ENCODE data around the gene CYLD. TPM values are rescaled to one million over a fixed set of nuclear protein-coding genes. Genes with fewer than 3 reads are reported as not detected.
A peak's percentile ranks its signal among the peaks of the same experiment; 100 is the strongest.

The CYLD gene
- total and polyA plus RNA-seq, 10 of the 15 experiments (the other 5 are each of a cell fraction or from before 2014, with no cell fraction given) = 19.2 to 106 (median 46.1) TPM

GRCh38 chr16:50745940-50746339 is 4.1 kb downstream of the CYLD start:
- Histone ChIP-seq H3K36me3 (ENCODE audit: control insufficient read depth in 2 of 2, insufficient read depth in 2 of 2, low read length in 1 of 2) (peaks cover 0 to 5% of the 10 kb centered on the region in 2 experiments; a peak in 1 of 4 replicates), H3K27me3 (replicated peaks in 1 of 2; ENCODE audit: control insufficient read depth in 2 of 2, insufficient read depth in 2 of 2, low read length in 1 of 2) (no peaks in the 10 kb centered on the region), H2AFZ (ENCODE audit: control insufficient read depth, low read depth, low read length) (no peak overlapping the region), H4K20me1 (ENCODE audit: control insufficient read depth, insufficient read depth) (no peaks in the 10 kb centered on the region), H3K4me1 (ENCODE audit: control insufficient read depth, insufficient read depth, low read length) (peaks cover 24% of the 10 kb centered on the region), H3K4me2 (ENCODE audit: control insufficient read depth, insufficient read depth) (peak overlapping the region; percentile 79), H3K9me3 (replicated peaks; ENCODE audit: control insufficient read depth, insufficient read depth, low read length) (no peaks in the 10 kb centered on the region), H3K9ac (ENCODE audit: control insufficient read depth, insufficient read depth, low read length) (peak overlapping the region; percentile 30), H3K27ac (ENCODE audit: control insufficient read depth, insufficient read depth) (peak overlapping the region; percentile 75; the same call in 1 of the 2 replicates), H3K4me3 (peak overlapping the region; percentile 39; the same call in 1 of the 2 replicates), H3K79me2 (ENCODE audit: control insufficient read depth, insufficient read depth, low read length) (peaks cover 78% of the 10 kb centered on the region)
- no TSS peak for BruUV-seq (replicated peaks)
- intact Hi-C loops (cut with micrococcal nuclease; ENCODE audit: unreplicated experiment) (loop anchor here (2.0 to 10.0 kb wide), 5 partner anchors 61 to 591 kb away; partner anchors contain the start of genes BRD7, NKD1 and TENT4B), in situ Hi-C loops (cut with MboI) (no loop called here)
- CTCF ChIA-PET = interaction anchor here (0.9 to 15.3 kb wide), 25 partner anchors 9 to 721 kb away, joined by 3 to 636 read pairs (median 6); partner anchors contain the start of genes CNEP1R1 and SNX20
- WGBS (ENCODE audit: insufficient coverage, insufficient replicate concordance, low lambda C conversion rate, missing lambda C conversion rate) = 72% methylated on average over 4 of the region's 4 CpGs
- DNase-seq (ENCODE audit: low read depth, low spot score) = no peak
- POLR2A ChIA-PET = interaction anchor here (1.0 to 7.2 kb wide), 9 partner anchors 10 to 79 kb away, joined by 3 to 104 read pairs (median 17); partner anchors contain the start of genes NOD2 and SNX20
- no peak for FAIRE-seq
- no peak for ATAC-seq
- SMC1A ChIA-PET (ENCODE audit: uncharacterized antibody, unreplicated experiment) = interaction anchor here (0.7 to 19.1 kb wide), 22 partner anchors 8 to 679 kb away, joined by 3 to 600 read pairs (median 4); partner anchors contain the start of genes NOD2 and SNX20
- RAD21 ChIA-PET (ENCODE audit: unreplicated experiment) = interaction anchor here (0.6 to 13.0 kb wide), 20 partner anchors 9 to 788 kb away, joined by 3 to 578 read pairs (median 4); partner anchors contain the start of genes CNEP1R1, NOD2 and SNX20
- TF ChIP-seq SRF (IDR thresholded peaks at IDR 0.05; ENCODE audit: low read depth in 2 of 2, low read length in 2 of 2) (no peak), NFXL1 (IDR thresholded peaks at IDR 0.05; ENCODE audit: borderline replicate concordance) (no peak), CHD4 (IDR thresholded peaks at IDR 0.05) (no peak), BRCA1 (IDR thresholded peaks at IDR 0.05; ENCODE audit: low read depth, low read length) (no peak), EGR1 (IDR thresholded peaks at IDR 0.05; ENCODE audit: borderline replicate concordance in 1 of 2, low read depth in 2 of 2, low read length in 2 of 2) (no peak), SIN3A (IDR thresholded peaks at IDR 0.05; ENCODE audit: low read depth, low read length) (no peak), EP300 (IDR thresholded peaks at IDR 0.05; ENCODE audit: borderline replicate concordance in 1 of 2, control insufficient read depth in 1 of 2, low read depth in 2 of 2, low read length in 2 of 2) (no peak), CBFB (IDR thresholded peaks at IDR 0.05; ENCODE audit: low read depth) (no peak), POLR2A (IDR thresholded peaks at IDR 0.05; ENCODE audit: low read depth, low read length) (no peak), GABPA (IDR thresholded peaks at IDR 0.05; ENCODE audit: low read depth) (no peak), NR2F1 (conservative IDR thresholded peaks at IDR 0.05) (no peak), FOXM1 (IDR thresholded peaks at IDR 0.05; ENCODE audit: low read depth, low read length) (no peak), SREBF2 (IDR thresholded peaks at IDR 0.05; ENCODE audit: low read length) (no peak), STAT3 (IDR thresholded peaks at IDR 0.05; ENCODE audit: low read depth, low read length) (no peak), SP1 (IDR thresholded peaks at IDR 0.05; ENCODE audit: low read depth, low read length) (no peak), RAD51 (IDR thresholded peaks at IDR 0.05) (no peak), RBBP5 (conservative IDR thresholded peaks at IDR 0.05) (no peak)
- TF ChIP-seq, protein P1, sequence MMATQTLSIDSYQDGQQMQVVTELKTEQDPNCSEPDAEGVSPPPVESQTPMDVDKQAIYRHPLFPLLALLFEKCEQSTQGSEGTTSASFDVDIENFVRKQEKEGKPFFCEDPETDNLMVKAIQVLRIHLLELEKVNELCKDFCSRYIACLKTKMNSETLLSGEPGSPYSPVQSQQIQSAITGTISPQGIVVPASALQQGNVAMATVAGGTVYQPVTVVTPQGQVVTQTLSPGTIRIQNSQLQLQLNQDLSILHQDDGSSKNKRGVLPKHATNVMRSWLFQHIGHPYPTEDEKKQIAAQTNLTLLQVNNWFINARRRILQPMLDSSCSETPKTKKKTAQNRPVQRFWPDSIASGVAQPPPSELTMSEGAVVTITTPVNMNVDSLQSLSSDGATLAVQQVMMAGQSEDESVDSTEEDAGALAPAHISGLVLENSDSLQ (IDR thresholded peaks at IDR 0.05) = no peak
- TF ChIP-seq, protein P2, sequence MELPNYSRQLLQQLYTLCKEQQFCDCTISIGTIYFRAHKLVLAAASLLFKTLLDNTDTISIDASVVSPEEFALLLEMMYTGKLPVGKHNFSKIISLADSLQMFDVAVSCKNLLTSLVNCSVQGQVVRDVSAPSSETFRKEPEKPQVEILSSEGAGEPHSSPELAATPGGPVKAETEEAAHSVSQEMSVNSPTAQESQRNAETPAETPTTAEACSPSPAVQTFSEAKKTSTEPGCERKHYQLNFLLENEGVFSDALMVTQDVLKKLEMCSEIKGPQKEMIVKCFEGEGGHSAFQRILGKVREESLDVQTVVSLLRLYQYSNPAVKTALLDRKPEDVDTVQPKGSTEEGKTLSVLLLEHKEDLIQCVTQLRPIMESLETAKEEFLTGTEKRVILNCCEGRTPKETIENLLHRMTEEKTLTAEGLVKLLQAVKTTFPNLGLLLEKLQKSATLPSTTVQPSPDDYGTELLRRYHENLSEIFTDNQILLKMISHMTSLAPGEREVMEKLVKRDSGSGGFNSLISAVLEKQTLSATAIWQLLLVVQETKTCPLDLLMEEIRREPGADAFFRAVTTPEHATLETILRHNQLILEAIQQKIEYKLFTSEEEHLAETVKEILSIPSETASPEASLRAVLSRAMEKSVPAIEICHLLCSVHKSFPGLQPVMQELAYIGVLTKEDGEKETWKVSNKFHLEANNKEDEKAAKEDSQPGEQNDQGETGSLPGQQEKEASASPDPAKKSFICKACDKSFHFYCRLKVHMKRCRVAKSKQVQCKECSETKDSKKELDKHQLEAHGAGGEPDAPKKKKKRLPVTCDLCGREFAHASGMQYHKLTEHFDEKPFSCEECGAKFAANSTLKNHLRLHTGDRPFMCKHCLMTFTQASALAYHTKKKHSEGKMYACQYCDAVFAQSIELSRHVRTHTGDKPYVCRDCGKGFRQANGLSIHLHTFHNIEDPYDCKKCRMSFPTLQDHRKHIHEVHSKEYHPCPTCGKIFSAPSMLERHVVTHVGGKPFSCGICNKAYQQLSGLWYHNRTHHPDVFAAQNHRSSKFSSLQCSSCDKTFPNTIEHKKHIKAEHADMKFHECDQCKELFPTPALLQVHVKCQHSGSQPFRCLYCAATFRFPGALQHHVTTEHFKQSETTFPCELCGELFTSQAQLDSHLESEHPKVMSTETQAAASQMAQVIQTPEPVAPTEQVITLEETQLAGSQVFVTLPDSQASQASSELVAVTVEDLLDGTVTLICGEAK (IDR thresholded peaks at IDR 0.05; ENCODE audit: borderline replicate concordance) = no peak
